ENCODE data around the gene ABCG4. TPM values are rescaled to one million over a fixed set of nuclear protein-coding genes. Genes with fewer than 3 reads are reported as not detected.

Gene ABCG4
- total and polyA plus RNA-seq, 2 of the 8 experiments (the other 6 are each of a cell fraction or from before 2014, with no cell fraction given), result 1.8 to 2.3 TPM

- TF ChIP-seq NRF1 (IDR thresholded peaks at IDR 0.05; ENCODE audit: low read depth, low read length) (no peak), SUZ12 (IDR thresholded peaks at IDR 0.05; ENCODE audit: low read length) (no peak), TCF12 (IDR thresholded peaks at IDR 0.05; ENCODE audit: low read depth, low read length) (no peak), ATF3 (IDR thresholded peaks at IDR 0.05; ENCODE audit: insufficient read depth, low read depth, low read length) (no peak), SIN3A (conservative IDR thresholded peaks at IDR 0.05 in 1 of 2, IDR thresholded peaks at IDR 0.05 in 1 of 2; ENCODE audit: low read depth in 1 of 2, low read length in 2 of 2) (no peak), BCL11A (IDR thresholded peaks at IDR 0.05; ENCODE audit: low read depth in 2 of 2, low read length in 2 of 2) (no peak)
Observed at GRCh38 chr11:119099711-119100110, 49.1 kb upstream of the ABCG4 start (continued).

Data from H1 (cell line).